Activated CD8-positive, alpha-beta memory T cell treated with anti-CD3 and anti-CD28 coated beads for 1 hour (primary cell): ENCODE results near the gene TMEM63A.
"Not testable (repeated sequence)": the region's sequence is repeated elsewhere in the genome, so short reads cannot be mapped to it uniquely, and the experiment has no call there.

Experiments used
- DNase-seq, 2 donors: peaks; one replicate each; pipeline ENCODE4 v3.0.0-alpha.2; 2020; ENCODE audit warnings: low read depth in 1 of 2; ENCODE audit errors: extremely low read depth in 1 of 2

Gene TMEM63A

GRCh38 chr1:225881959-225882693 lies at the start of gene TMEM63A:
TMEM63A (minus strand) TSS chr1:225882380; CDS start chr1:225877580, 4,800 bp downstream.
- DNase-seq, result peak; percentile 84 to 88

GRCh38 chr1:225931270-225932136 lies 49.3 kb upstream of the TMEM63A start:
- no peak for DNase-seq

- DNase-seq, result no peak
These were observed 48.4 kb upstream of the TMEM63A start for GRCh38 chr1:225930566-225930965.

- DNase-seq, result not testable (repeated sequence)
These were observed 47.3 kb upstream of the TMEM63A start for GRCh38 chr1:225929462-225929861.

- DNase-seq, result no peak
These were observed 46.3 kb upstream of the TMEM63A start for GRCh38 chr1:225928186-225929175.

- DNase-seq, result no peak
These were observed 44.5 kb upstream of the TMEM63A start for GRCh38 chr1:225926551-225927113.

- DNase-seq, result peak; percentile 69 to 88
These were observed 41.7 kb upstream of the TMEM63A start, which contains the start of gene PYCR2 for GRCh38 chr1:225923692-225924555. PYCR2 (minus strand) TSS chr1:225924250; CDS start chr1:225924110, 140 bp downstream.

GRCh38 chr1:225923381-225923691 lies 41.2 kb upstream of the TMEM63A start:
- no peak for DNase-seq

GRCh38 chr1:225921734-225922709 lies 39.8 kb upstream of the TMEM63A start:
- no peak for DNase-seq

GRCh38 chr1:225919906-225920305 lies 37.7 kb upstream of the TMEM63A start:
- no peak for DNase-seq

GRCh38 chr1:225918280-225918679 lies 36.1 kb upstream of the TMEM63A start:
- DNase-seq, result no peak

GRCh38 chr1:225917536-225917935 lies 35.4 kb upstream of the TMEM63A start:
- no peak for DNase-seq

GRCh38 chr1:225917101-225917500 lies 34.9 kb upstream of the TMEM63A start:
- DNase-seq, result no peak

GRCh38 chr1:225915538-225915991 lies 33.4 kb upstream of the TMEM63A start:
- DNase-seq, result no peak

GRCh38 chr1:225914947-225915346 lies 32.8 kb upstream of the TMEM63A start:
- DNase-seq, result no peak

GRCh38 chr1:225914391-225914790 lies 32.2 kb upstream of the TMEM63A start:
- no peak for DNase-seq

GRCh38 chr1:225911191-225912130 lies 29.3 kb upstream of the TMEM63A start:
- peak; percentile 38 to 65 for DNase-seq
